ENCODE measurements around the gene DCTD. TPM values are rescaled to one million over a fixed set of nuclear protein-coding genes. Genes with fewer than 3 reads are reported as not detected.

DCTD gene
- total and polyA plus RNA-seq, 10 of the 15 experiments (the other 5 are each of a cell fraction or from before 2014, with no cell fraction given): 37.8 to 137 (median 92.1) TPM

GRCh38 chr4:182846036-182846435 lies 71.2 kb downstream of the DCTD start (continued):
- TF ChIP-seq E2F4 (IDR thresholded peaks at IDR 0.05; ENCODE audit: low read depth, low read length) (no peak), EZH2 (IDR thresholded peaks at IDR 0.05; ENCODE audit: borderline replicate concordance, control insufficient read depth, low read depth, low read length) (no peak), BCL11A (IDR thresholded peaks at IDR 0.05; ENCODE audit: low read depth, low read length) (no peak), NKRF (conservative IDR thresholded peaks at IDR 0.05) (no peak), MEF2B (IDR thresholded peaks at IDR 0.05; ENCODE audit: partially characterized antibody, poor library complexity, severe bottlenecking) (no peak), ELK1 (IDR thresholded peaks at IDR 0.05; ENCODE audit: low read depth, low read length) (no peak), RB1 (IDR thresholded peaks at IDR 0.05; ENCODE audit: borderline replicate concordance) (no peak), WRNIP1 (IDR thresholded peaks at IDR 0.05; ENCODE audit: borderline replicate concordance, low read depth, low read length) (no peak)
- TF ChIP-seq, protein P1, sequence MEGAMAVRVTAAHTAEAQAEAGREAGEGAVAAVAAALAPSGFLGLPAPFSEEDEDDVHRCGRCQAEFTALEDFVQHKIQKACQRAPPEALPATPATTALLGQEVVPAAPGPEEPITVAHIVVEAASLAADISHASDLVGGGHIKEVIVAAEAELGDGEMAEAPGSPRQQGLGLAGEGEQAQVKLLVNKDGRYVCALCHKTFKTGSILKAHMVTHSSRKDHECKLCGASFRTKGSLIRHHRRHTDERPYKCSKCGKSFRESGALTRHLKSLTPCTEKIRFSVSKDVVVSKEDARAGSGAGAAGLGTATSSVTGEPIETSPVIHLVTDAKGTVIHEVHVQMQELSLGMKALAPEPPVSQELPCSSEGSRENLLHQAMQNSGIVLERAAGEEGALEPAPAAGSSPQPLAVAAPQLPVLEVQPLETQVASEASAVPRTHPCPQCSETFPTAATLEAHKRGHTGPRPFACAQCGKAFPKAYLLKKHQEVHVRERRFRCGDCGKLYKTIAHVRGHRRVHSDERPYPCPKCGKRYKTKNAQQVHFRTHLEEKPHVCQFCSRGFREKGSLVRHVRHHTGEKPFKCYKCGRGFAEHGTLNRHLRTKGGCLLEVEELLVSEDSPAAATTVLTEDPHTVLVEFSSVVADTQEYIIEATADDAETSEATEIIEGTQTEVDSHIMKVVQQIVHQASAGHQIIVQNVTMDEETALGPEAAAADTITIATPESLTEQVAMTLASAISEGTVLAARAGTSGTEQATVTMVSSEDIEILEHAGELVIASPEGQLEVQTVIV (IDR thresholded peaks at IDR 0.05; ENCODE audit: borderline replicate concordance, partially characterized antibody): no peak
